ENCODE measurements around the gene MAGI1.
"Not testable (repeated sequence)": the region's sequence is repeated elsewhere in the genome, so short reads cannot be mapped to it uniquely, and the experiment has no call there.

The MAGI1 gene

DNA sequence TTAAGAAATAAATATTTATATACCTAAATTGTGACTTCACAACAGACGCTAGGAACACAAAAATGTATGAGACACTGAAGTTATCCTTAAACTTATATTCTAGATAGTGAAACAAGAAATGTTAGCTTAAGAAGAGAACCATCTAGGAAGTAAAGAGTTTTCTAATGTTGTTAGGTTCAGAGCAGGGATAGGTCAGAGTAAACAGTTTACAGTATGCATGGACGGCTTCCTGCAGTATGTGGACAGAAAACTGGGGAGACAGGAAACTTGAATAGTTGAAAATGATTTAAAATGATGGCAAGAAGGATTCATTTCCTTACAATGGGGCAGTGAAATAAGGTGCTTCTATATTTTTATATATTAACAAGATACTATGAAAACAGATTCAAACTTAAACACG lies 449.8 kb downstream of the MAGI1 start:
- DNase-seq (ENCODE audit: low spot score), result no peak

DNA sequence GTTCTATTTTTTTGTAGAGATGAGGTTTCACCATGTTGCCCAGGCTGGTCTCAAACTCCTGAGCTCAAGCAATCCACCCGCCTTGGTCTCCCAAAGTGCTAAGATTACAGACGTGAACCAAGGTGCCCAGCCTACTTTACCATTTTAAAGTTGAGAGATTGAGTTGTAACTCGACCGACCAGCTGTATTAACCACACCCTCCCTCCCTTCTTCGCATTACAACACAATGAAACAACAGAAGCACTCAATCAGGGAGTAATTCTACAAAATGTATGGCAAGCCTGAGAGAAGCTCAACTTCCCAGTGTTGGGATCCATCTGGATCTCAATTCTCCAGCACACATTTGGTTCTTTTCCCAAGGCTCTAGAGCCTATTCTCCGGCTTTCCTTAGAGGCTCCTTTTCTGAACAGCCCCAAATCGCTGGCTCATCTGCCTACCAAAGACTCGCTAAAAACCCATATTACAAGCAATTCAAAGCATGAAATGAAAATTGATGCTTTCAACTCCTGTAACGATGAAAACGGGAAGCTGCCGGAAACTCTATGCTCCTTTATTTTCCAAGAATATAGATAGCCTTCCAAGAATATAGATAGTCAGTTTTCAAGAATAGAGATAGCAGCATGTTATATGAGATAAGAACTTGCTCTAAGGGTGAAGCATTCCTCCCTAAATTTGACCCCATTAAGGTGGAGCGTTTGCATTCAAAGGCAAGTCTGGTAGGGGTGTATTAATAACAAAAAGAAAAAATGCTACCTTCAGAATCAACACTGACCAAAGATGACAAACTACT lies 450.9 kb downstream of the MAGI1 start:
- no peak for DNase-seq (ENCODE audit: low spot score)

DNA sequence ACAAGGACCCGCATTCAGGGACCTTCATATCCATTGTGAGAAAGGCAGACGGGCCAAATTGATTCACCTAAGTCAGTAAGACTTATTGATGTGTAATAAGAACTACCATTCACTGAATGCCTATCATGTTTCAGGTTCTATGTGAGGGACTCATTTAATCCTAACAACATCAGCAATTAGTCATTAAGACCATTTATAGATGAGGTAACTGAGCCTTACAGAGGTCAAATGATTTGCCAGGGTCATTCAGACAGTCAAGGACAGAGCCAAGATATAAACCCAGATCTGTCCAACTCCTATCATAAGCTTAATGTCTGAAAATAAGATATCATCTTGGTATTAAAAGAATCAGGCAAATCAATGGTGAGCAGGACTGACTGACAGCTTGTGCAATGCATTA lies 453.8 kb downstream of the MAGI1 start:
- DNase-seq (ENCODE audit: low spot score), result no peak

DNA sequence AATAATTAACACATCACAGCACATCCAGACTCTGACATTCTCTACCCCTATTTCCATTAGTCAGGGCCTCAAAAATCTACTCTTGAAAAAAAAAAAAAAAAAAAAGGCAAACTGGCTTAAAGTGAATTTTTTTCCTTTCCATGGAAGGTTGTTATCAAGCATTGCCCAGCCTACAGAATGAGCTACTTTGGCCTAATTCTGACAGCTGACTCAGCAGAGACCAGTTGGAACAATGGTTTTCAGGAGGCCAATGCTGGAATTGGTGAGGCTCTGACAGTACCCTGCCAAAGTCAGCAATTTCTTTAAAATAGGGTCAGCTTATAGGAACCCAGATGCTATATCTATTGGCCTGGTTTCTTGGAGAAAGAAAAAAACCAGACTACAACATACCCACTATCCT lies 454.7 kb downstream of the MAGI1 start:
- DNase-seq (ENCODE audit: low spot score), result no peak

GRCh38 chr3:65583188-65583587 lies 455.5 kb downstream of the MAGI1 start:
- DNase-seq (ENCODE audit: low spot score), result no peak

GRCh38 chr3:65582012-65582717 lies 456.6 kb downstream of the MAGI1 start:
- DNase-seq (ENCODE audit: low spot score), result no peak

DNA sequence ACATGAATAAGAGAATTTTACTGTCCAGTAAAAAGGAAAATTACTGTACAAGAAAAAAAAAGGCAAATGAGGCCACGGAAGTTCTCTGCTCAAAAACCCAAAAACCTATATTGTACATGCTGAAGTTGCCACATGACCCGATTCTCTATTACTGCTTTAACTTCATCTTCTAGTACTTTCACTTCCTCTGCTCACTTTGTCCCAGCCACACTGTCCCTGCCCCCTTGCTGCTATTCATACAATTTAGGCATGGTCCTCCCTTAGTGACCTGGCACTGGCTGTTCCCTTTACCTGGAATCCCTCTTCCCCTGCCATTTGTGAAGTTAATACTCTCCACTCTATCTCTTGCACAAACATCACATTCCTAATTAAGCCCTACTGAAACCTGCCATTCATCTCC lies 457.4 kb downstream of the MAGI1 start:
- DNase-seq (ENCODE audit: low spot score), result no peak

GRCh38 chr3:65578861-65579260 lies 459.9 kb downstream of the MAGI1 start:
- DNase-seq (ENCODE audit: low spot score), result no peak

DNA sequence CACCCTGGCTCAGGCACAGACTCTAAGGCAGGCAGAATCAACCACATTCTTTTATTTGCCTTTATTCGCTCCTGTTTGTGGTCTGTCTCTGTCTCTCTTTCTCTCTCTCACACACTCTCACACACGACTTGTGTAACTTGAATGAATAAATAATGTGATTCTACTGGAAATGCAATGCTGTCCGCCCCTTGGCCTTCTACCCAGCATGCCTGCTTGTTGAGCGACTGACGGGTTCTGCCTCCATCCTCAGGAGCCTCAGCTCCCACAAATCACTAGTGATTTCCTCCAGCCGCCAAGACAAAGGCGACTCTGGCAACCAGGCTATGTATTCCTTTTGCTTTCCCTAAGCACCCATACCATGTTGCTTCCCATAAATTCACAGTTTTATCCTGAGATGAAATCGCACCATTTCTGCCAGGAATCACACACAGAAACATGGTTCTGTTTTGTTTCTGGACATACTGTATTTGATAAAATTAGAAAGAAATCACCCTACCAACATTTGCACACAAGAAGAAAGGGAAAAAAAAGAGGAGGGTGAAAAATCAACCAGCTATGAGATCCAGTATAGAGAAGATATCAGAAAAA lies 460.8 kb downstream of the MAGI1 start:
- peak; percentile 27 for DNase-seq (ENCODE audit: low spot score)

GRCh38 chr3:65576966-65577365 lies 461.8 kb downstream of the MAGI1 start:
- no peak for DNase-seq (ENCODE audit: low spot score)

DNA sequence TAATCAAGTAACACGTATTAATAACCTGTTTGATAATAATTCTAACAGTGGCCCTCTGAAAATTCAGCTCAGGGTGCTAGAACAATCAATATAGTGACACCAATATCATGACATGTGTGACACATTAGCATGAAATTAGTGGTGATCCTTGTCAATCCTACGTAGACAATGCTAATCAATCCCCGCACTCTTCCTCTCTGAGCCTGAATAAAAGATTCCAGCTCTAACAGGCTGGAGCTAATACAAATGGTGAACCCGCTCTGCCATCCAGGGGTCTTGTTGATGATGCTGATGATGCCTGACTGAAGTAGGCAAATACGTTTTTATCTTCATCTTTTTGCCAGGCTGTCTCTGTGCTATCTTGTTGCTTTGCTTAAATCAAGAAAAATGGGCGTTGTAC lies 462.5 kb downstream of the MAGI1 start:
- no peak for DNase-seq (ENCODE audit: low spot score)

DNA sequence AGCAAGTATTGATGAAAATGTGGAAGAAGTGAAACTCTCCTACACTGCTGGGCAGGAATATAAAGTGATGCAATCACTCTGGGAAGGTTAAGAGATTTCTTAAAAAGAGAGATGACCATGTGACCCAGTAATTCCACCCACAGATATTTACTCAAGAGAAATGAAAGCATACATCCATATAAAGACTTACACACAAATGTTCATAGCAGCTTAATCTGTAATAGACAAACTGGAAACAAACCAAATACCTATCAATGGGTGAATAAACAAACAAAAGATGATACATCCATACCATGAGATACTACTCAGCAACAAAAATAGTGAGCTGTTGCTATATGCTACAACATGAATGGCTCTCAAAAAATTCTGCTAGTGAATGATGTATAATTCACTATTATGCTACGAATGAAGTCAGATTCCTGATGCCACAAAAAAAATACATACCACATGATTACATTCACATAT lies 463.3 kb downstream of the MAGI1 start:
- no peak for DNase-seq (ENCODE audit: low spot score)

GRCh38 chr3:65573548-65574116 lies 465.1 kb downstream of the MAGI1 start:
- DNase-seq (ENCODE audit: low spot score), result no peak

DNA sequence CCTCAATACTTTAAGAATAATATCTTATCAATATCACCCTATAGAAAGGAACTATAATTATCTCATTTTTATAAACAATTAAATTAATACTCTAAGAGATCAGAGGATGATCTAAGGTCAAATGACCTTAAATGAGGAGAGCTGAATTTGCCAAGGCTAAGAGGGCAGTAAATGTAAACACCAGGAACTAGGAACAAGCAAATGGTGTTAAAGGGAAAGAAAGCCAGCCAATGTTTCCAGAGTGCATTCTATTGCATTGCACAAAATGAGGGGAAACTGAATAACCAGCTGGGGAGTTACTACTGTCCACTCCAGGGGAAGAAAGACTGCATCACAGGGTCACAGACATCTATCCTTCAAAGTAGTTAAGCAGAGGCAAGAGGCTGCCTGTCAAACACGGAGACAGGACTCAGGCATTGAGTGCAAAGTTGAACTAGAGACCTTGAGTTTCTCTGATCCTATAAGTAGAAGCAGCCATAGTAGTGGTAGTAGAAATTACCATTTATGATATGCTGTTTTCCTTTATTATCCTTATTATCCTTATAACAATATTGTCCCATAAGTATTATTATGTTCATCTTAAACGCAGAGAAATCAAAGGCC lies 466.4 kb downstream of the MAGI1 start:
- DNase-seq (ENCODE audit: low spot score), result no peak

GRCh38 chr3:65569845-65570405 lies 468.8 kb downstream of the MAGI1 start:
- no peak for DNase-seq (ENCODE audit: low spot score)

- no peak for DNase-seq (ENCODE audit: low spot score)
Observed at GRCh38 chr3:65569129-65569528, 469.6 kb downstream of the MAGI1 start.

DNA sequence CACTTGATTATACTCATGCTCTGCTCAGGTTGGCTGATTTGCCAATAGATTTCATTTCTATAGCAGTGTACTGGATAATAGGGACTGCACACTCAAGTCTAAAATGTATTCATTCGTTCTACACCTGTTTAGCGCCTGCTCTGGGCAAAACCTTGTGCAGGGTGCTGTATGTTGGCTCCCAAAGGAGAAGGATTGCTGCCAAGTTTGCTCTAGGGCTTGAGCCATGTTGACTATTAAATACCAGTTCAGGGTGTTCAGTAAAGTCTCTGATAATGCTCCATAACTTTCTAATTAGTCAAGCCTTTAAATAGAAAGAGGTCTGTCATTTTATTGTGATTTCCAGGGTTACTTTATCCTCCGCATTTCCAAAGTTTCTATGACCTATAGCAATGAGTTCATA lies 470.2 kb downstream of the MAGI1 start:
- DNase-seq (ENCODE audit: low spot score), result no peak

GRCh38 chr3:65565744-65566143 lies 473.0 kb downstream of the MAGI1 start:
- not testable (repeated sequence) for DNase-seq (ENCODE audit: low spot score)

GRCh38 chr3:65564483-65564882 lies 474.2 kb downstream of the MAGI1 start:
- DNase-seq (ENCODE audit: low spot score), result no peak

GRCh38 chr3:65563861-65564260 lies 474.9 kb downstream of the MAGI1 start:
- DNase-seq (ENCODE audit: low spot score), result no peak

DNA sequence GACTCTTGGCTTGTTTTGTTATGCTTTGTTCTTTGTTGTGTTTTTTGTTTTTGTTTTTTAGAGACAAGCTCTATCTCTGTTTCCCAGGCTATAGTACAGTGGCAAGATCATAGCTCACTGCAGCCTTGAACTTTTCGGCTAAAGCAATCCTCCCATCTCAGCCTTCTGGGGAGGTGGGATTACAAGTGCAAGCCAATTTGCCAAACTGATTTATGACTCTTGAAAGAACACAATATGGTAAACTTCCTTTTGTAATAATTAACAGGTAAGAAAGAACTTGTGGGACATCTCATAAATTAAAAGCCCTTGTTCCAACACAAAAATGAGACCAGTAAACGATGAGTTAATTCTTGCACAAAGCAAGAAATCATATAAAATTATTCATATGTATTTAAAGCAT lies 476.3 kb downstream of the MAGI1 start:
- no peak for DNase-seq (ENCODE audit: low spot score)

DNA sequence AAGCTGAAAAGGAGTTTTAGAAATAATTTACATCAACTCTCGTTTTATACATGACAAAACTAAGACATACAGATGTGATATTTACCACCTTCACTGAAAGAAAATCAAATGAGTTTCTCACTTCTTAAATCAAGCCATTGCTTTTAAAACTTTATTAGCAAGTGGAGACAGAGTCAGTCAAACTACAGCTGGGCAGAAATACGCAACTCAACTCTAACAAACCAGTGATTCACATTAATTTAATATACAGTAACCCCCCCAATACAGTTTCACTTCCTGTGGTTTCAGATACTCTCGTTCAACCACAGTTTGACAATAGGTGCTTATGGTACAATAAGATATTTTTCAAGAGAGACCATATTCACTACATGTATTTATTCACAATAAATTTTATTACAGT lies 477.1 kb downstream of the MAGI1 start:
- no peak for DNase-seq (ENCODE audit: low spot score)

Data from Ammon's horn (tissue), 1 donor.